ENCODE measurements around the gene HLA-DQA1. TPM values are rescaled to one million over a fixed set of nuclear protein-coding genes. Genes with fewer than 3 reads are reported as not detected.

Gene HLA-DQA1
- total RNA-seq, 1 experiment from 2014 or later = 0.86 TPM

DNA sequence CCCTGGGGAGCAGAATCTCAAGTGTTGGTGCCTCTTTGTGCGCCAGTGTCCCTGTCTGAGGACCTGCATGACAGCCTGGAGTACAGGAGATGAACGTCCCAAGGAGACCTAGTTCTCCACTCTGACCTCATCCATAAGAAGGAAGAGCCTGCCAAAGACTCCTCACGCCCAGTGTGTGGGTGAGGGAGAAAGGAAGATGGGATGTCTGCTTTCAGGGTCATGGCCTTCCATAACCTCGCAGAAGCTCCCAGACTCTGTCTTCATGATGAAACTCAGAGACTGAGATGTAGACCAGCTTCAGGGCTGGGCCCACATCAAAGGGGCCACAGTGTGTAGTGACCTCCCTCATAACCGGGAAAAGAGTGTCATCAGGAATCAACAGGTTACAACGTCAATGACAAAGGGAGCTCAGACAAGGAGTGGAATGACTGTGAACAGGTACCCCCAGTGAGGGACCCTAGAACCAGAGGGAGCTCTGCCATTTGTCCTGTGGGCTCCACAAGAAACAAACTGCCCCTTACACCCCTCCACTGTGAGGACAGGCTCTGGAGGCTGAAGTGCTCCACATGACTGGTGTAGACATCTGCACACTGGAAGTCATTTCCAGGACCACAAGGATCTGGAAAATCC, 21.2 kb downstream of the HLA-DQA1 start (continued):
- TF ChIP-seq YY1 (IDR thresholded peaks at IDR 0.05; ENCODE audit: extremely low read depth, insufficient replicate concordance, low read depth, low read length) = no peak

DNA sequence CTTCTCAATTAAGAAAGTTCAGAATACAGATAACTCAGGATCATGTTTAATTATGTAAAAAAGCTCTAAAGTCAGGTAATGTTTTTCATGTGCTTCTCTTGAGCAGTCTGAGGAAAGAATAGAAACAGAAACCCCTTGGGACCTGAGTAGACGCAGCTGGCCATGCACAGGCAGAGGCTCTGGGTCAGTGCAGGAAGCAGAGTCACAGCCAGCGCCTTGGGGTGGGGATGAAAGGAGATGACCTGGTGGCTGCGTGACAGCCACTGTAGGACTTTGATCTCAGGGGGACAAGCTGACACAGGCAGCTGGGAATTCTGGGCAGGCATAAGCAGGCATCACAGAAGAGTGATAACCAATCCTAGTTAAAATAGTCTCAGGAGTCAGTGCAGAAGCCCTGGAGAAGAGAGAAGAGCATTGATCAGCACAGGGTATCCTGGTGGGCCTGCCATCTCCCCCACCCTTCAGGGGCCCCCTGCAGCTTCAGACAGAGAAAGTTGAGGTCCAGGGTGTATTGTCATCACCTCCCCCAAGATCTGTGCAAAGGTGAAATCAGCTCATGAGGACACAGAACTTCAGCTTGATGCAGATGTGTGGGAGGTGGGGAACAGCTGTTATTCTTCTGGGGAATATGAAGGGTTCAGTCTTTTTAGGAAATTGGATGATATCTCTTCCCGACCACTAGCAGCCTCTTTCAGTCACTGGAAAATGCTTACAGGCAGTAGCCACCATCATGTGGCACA, 22.8 kb downstream of the HLA-DQA1 start:
- POLR2A ChIA-PET = no interaction called here
- H3K9me2 ChIP-seq (ENCODE audit: insufficient read depth) = no peaks in the 10 kb centered on the region
- H3K4me3 ChIP-seq (replicated peaks in 1 of 2; ENCODE audit: low read depth in 1 of 2, low read length in 2 of 2) = no peak overlapping the region
- DNase-seq (ENCODE audit: low read depth, low spot score) (no peak), ATAC-seq (no peak)
- no peaks in the 10 kb centered on the region for H3K27me3 ChIP-seq (ENCODE audit: insufficient read depth, low read length)
- CTCF ChIA-PET = no interaction called here
- no peaks in the 10 kb centered on the region for H4K20me1 ChIP-seq (ENCODE audit: insufficient read depth)
- no peak overlapping the region for H2AFZ ChIP-seq (ENCODE audit: low read depth, low read length, poor library complexity, severe bottlenecking)
- no peaks in the 10 kb centered on the region for H3K9me3 ChIP-seq (ENCODE audit: control insufficient read depth in 1 of 2, insufficient read depth in 1 of 2, low read depth in 1 of 2, low read length in 2 of 2)
- H3K27ac ChIP-seq (ENCODE audit: low read depth, low read length) = no peak overlapping the region
- BruUV-seq (replicated peaks) = no TSS peak
- no peak overlapping the region for H3K4me2 ChIP-seq (ENCODE audit: low read length)
- intact Hi-C loops (cut with micrococcal nuclease) = no loop called here
- no peaks in the 10 kb centered on the region for H3K79me2 ChIP-seq (ENCODE audit: insufficient read depth, low read length)
- H3K36me3 ChIP-seq (ENCODE audit: control insufficient read depth in 1 of 2, insufficient read depth in 2 of 2, low read length in 2 of 2) = no peaks in the 10 kb centered on the region
- no peak overlapping the region for H3K9ac ChIP-seq (ENCODE audit: low read length)
- RAD21 ChIA-PET (ENCODE audit: low non-redundant PET in 1 of 2, low total read pairs in 2 of 2, uncharacterized antibody in 2 of 2, unreplicated experiment in 2 of 2) = no interaction called here
- TF ChIP-seq, protein P1, sequence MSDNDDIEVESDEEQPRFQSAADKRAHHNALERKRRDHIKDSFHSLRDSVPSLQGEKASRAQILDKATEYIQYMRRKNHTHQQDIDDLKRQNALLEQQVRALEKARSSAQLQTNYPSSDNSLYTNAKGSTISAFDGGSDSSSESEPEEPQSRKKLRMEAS (IDR thresholded peaks at IDR 0.05) = no peak
- TF ChIP-seq RAD21 (IDR thresholded peaks at IDR 0.05; ENCODE audit: low read depth) (no peak), EZH2 (IDR thresholded peaks at IDR 0.05) (no peak), POLR2AphosphoS5 (IDR thresholded peaks at IDR 0.05; ENCODE audit: low read depth, low read length) (no peak), SP1 (IDR thresholded peaks at IDR 0.05; ENCODE audit: low read depth) (no peak), ZNF274 (IDR thresholded peaks at IDR 0.05; ENCODE audit: low read depth, low read length) (no peak), SIN3A (IDR thresholded peaks at IDR 0.05; ENCODE audit: low read depth) (no peak), TCF7L2 (IDR thresholded peaks at IDR 0.05; ENCODE audit: borderline replicate concordance, extremely low read depth, insufficient read depth, insufficient read length) (no peak), ZFX (IDR thresholded peaks at IDR 0.05) (no peak), CBX3 (IDR thresholded peaks at IDR 0.05; ENCODE audit: low read depth) (no peak), POLR2A (IDR thresholded peaks at IDR 0.05; ENCODE audit: borderline replicate concordance, extremely low read depth, insufficient read depth, insufficient read length) (no peak), CEBPB (IDR thresholded peaks at IDR 0.05; ENCODE audit: low read depth) (no peak), YY1 (IDR thresholded peaks at IDR 0.05; ENCODE audit: extremely low read depth, insufficient replicate concordance, low read depth, low read length) (no peak), SRF (IDR thresholded peaks at IDR 0.05; ENCODE audit: low read depth) (no peak)
- no peaks in the 10 kb centered on the region for H3K4me1 ChIP-seq (ENCODE audit: control insufficient read depth in 1 of 2, insufficient read depth in 2 of 2, low read length in 2 of 2)
